Measurements from ENCODE around the gene PLCB1. TPM values are rescaled to one million over a fixed set of nuclear protein-coding genes. Genes with fewer than 3 reads are reported as not detected.

The PLCB1 gene
- total RNA-seq, 1 donor = 35.4 TPM

DNA sequence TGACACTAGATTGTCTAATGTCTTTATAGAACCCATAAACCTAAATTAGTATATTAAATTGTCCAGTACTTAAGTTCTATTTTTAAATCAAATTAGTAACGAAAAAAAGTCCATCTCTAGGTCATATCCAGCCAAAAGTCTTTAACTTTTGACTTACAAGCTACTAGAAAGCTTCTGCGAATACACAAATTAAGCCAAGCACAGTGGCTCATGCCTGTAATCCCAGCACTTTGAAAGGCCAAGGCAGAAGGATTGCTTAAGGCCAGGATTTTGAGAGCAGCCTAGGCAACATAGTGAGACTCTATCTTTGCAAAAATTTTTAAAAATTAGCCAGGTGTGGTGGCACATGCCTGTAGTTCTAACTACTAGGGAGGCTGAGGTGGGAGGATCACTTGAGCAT is 516.4 kb downstream of the PLCB1 start:
- no peak overlapping the region for H3K4me3 ChIP-seq (ENCODE audit: low read depth, low read length)
- no peak for DNase-seq (ENCODE audit: low read depth)
- TF ChIP-seq, protein P1, sequence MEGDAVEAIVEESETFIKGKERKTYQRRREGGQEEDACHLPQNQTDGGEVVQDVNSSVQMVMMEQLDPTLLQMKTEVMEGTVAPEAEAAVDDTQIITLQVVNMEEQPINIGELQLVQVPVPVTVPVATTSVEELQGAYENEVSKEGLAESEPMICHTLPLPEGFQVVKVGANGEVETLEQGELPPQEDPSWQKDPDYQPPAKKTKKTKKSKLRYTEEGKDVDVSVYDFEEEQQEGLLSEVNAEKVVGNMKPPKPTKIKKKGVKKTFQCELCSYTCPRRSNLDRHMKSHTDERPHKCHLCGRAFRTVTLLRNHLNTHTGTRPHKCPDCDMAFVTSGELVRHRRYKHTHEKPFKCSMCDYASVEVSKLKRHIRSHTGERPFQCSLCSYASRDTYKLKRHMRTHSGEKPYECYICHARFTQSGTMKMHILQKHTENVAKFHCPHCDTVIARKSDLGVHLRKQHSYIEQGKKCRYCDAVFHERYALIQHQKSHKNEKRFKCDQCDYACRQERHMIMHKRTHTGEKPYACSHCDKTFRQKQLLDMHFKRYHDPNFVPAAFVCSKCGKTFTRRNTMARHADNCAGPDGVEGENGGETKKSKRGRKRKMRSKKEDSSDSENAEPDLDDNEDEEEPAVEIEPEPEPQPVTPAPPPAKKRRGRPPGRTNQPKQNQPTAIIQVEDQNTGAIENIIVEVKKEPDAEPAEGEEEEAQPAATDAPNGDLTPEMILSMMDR (IDR thresholded peaks at IDR 0.05; ENCODE audit: insufficient read depth, low read depth, low read length) = no peak

DNA sequence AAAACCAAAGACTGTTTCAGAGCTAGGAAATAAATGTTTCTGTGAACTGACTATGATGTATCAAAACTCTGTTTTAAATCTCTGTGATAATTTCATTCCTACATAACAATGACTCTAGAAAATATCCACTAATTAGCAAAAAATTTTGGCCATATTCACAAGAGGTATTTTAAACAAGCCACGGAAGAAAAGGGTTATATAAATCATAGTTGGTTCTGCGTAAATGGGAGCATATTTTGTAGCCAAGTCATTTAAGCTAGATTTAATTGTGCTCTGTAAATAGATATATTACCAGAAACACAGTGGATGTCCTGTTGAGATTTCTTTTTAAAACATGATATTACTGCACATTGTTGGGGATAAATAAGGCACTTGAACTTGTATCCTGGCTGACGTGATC is 520.3 kb downstream of the PLCB1 start:
- TF ChIP-seq, protein P1 (IDR thresholded peaks at IDR 0.05; ENCODE audit: insufficient read depth, low read depth, low read length) = no peak

DNA sequence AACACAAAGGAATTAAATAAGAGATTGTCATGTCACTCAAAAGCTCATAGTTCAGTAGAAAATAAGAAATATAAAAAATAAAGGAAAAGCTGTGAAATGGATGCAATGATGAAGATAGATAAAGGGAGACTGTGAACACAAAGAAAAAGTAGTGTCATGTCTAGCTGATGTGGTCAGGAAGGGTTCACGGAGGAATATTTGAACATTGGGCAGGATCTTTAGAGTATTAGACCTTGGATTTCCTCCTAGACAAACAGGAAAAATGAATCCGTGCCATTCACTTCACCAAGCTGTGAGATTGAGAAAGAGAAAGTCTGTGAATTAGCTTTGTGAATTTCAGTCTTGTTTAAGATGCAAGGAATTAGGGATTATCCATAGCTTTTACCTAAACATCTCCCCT is 522.4 kb downstream of the PLCB1 start:
- no peak for DNase-seq (ENCODE audit: low read depth)
- TF ChIP-seq, protein P1 (IDR thresholded peaks at IDR 0.05; ENCODE audit: insufficient read depth, low read depth, low read length) = no peak

More for the DNA sequence above, 520.3 kb downstream of the PLCB1 start:
- no peak for DNase-seq (ENCODE audit: low read depth)
- no peak overlapping the region for H3K4me3 ChIP-seq (ENCODE audit: low read depth, low read length)

DNA sequence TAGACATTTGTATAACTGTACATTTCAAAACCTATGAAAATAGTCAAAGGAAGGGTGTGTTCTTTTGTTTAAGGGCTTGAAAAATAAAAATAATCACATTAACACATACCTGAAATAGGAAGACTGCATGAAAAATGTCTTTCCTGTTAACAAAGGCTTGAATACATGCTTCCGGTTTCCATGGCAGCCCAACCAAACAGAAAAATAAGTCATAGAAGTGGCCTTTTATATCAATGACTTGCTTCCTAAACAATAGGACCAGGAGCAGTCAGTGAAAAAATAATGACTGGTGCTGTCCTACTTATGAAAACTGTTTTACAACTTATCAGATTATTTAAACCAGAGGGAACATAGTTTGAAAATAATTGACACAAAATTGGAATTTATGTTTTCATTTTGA is 524.3 kb downstream of the PLCB1 start:
- no peak overlapping the region for H3K4me3 ChIP-seq (ENCODE audit: low read depth, low read length)
- DNase-seq (ENCODE audit: low read depth) = no peak
- TF ChIP-seq, protein P1 (IDR thresholded peaks at IDR 0.05; ENCODE audit: insufficient read depth, low read depth, low read length) = no peak

More for the DNA sequence above, 522.4 kb downstream of the PLCB1 start:
- H3K4me3 ChIP-seq (ENCODE audit: low read depth, low read length) = no peak overlapping the region

DNA sequence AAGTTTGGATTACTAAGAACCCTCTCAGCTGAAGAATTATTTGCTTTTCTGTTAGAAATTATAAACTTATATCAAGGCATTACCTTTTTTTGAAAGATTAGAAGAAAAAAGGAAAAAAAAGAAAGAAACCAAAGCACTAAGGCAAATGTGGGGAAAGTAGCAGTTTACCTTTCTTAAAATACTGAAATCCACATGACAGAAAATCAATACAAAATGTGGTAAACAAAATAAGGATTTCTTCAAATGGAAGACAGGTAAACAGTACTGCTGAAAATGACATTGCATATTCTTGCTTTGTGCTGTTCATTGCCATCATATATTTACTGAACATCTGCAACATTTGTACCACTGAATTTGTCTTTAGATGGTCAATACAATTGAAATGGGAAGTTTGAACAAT is 525.6 kb downstream of the PLCB1 start:
- TF ChIP-seq, protein P1 (IDR thresholded peaks at IDR 0.05; ENCODE audit: insufficient read depth, low read depth, low read length) = no peak
- H3K4me3 ChIP-seq (ENCODE audit: low read depth, low read length) = no peak overlapping the region
- DNase-seq (ENCODE audit: low read depth) = no peak

DNA sequence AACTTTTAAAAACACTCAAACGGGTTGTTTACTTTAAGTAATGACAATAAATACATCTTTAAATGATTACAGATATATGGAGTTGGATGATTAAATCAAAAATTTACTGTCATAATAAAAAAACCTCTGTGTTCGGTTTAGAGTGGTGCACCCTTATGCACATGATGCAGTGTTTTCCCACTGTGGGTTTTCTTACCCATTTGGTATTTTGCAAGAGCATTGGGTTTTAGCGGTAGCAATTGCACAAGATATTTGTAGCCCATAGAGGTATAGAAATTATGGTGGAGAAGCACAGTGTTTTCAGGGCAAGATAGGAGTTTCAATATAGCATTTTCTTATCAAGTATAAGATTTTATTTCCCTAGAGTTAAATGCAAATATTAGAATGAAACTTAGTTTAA is 526.0 kb downstream of the PLCB1 start:
- TF ChIP-seq, protein P1 (IDR thresholded peaks at IDR 0.05; ENCODE audit: insufficient read depth, low read depth, low read length) = no peak
- no peak overlapping the region for H3K4me3 ChIP-seq (ENCODE audit: low read depth, low read length)
- no peak for DNase-seq (ENCODE audit: low read depth)

DNA sequence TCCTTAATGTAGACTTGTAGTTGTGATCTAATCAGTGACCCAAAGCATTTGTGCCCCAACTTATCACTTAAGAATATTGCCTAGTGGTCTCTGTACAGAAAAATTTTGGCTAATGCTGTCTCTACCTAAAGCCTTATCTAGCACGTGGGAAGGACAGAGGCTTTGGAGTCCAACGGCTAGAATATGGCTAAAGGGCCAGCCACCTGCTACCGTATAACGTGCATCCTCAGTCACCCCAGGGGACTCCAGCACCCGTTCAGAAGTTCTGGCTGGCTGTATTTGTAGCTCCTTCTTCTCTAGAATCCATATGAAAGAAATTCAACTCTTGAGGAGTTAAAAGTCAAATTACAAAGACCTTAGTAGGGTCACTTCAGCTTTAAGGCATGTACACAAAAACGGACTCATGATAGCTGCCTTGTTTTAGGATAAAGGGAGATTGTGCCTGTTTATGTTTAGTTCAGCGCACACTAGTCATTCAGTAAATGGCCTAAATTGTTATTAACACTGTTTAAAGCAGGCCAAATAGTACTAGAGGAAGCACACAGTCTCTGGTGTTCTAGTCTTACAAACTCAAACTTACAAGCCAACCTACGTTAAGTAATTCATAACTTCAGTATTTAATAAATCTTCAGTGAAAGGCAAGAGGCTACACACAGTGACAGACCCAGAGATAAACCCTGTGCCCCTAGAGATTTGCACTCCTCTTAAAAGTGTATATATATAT is 529.3 kb downstream of the PLCB1 start:
- no peak for DNase-seq (ENCODE audit: low read depth)
- TF ChIP-seq, protein P1 (IDR thresholded peaks at IDR 0.05; ENCODE audit: insufficient read depth, low read depth, low read length) = no peak
- H3K4me3 ChIP-seq (ENCODE audit: low read depth, low read length) = no peak overlapping the region

All from fibroblast of villous mesenchyme (primary cell).